Activated CD4-positive, alpha-beta T cell treated with anti-CD3 and anti-CD28 coated beads, Interleukin-2, amount 50 U/mL, for 4 hours (primary cell): Measurements from ENCODE around the gene GFOD2.
"Not testable (repeated sequence)": the region's sequence is repeated elsewhere in the genome, so short reads cannot be mapped to it uniquely, and the experiment has no call there.

ENCODE experiments used
- DNase-seq, 2 experiments: peaks; one replicate each; pipeline ENCODE4 v3.0.0-alpha.2; 2020

The GFOD2 gene

GRCh38 chr16:67719048-67719777 is at the start of gene GFOD2:
Gene GFOD2, minus strand, starts transcription at chr16:67719316. Its CDS starts 33,601 bp downstream, at chr16:67685715.
- DNase-seq = peak; percentile 97 to 99

GRCh38 chr16:67767953-67768352 is 48.8 kb upstream of the GFOD2 start:
- DNase-seq = no peak

GRCh38 chr16:67766291-67766690 is 47.2 kb upstream of the GFOD2 start:
- DNase-seq = no peak

GRCh38 chr16:67764158-67764667 is 45.1 kb upstream of the GFOD2 start:
- no peak for DNase-seq

GRCh38 chr16:67763066-67763465 is 44.0 kb upstream of the GFOD2 start:
- no peak for DNase-seq

GRCh38 chr16:67762385-67762784 is 43.3 kb upstream of the GFOD2 start:
- DNase-seq = no peak

GRCh38 chr16:67761924-67762323 is 42.8 kb upstream of the GFOD2 start:
- no peak for DNase-seq

- no peak for DNase-seq
Observed at GRCh38 chr16:67760956-67761230, 41.8 kb upstream of the GFOD2 start.

- DNase-seq = no peak
Observed at GRCh38 chr16:67760206-67760955, 41.3 kb upstream of the GFOD2 start.

- DNase-seq = no peak
Observed at GRCh38 chr16:67758966-67759365, 39.9 kb upstream of the GFOD2 start.

- no peak for DNase-seq
Observed at GRCh38 chr16:67758006-67758405, 38.9 kb upstream of the GFOD2 start.

- DNase-seq = no peak
Observed at GRCh38 chr16:67752641-67753040, 33.5 kb upstream of the GFOD2 start.

GRCh38 chr16:67751331-67751730 is 32.2 kb upstream of the GFOD2 start:
- not testable (repeated sequence) for DNase-seq

- no peak for DNase-seq
Observed at GRCh38 chr16:67750466-67750865, 31.4 kb upstream of the GFOD2 start.

- DNase-seq = no peak
Observed at GRCh38 chr16:67749436-67750078, 30.4 kb upstream of the GFOD2 start.

- no peak for DNase-seq
Observed at GRCh38 chr16:67748834-67749233, 29.7 kb upstream of the GFOD2 start.

- DNase-seq = no peak
Observed at GRCh38 chr16:67746846-67747245, 27.7 kb upstream of the GFOD2 start.

- DNase-seq = no peak
Observed at GRCh38 chr16:67741118-67741517, 22.0 kb upstream of the GFOD2 start.

- DNase-seq = no peak
Observed at GRCh38 chr16:67740391-67740790, 21.3 kb upstream of the GFOD2 start.

GRCh38 chr16:67736858-67737257 is 17.7 kb upstream of the GFOD2 start:
- DNase-seq = no peak

- no peak for DNase-seq
Observed at GRCh38 chr16:67734731-67735201, 15.7 kb upstream of the GFOD2 start.

GRCh38 chr16:67733734-67734470 is 14.8 kb upstream of the GFOD2 start:
- DNase-seq = no peak

- no peak for DNase-seq
Observed at GRCh38 chr16:67731753-67732095, 12.6 kb upstream of the GFOD2 start.
